Smooth muscle cell of the brain vasculature (primary cell): ENCODE data around the gene RNF212.
"Not testable (repeated sequence)": the region's sequence is repeated elsewhere in the genome, so short reads cannot be mapped to it uniquely, and the experiment has no call there.

Experiments
- DNase-seq: peaks from one replicate; pipeline ENCODE4 v3.0.0-alpha.2; 2012; ENCODE audit warnings: low read depth, low spot score

RNF212 gene

DNA sequence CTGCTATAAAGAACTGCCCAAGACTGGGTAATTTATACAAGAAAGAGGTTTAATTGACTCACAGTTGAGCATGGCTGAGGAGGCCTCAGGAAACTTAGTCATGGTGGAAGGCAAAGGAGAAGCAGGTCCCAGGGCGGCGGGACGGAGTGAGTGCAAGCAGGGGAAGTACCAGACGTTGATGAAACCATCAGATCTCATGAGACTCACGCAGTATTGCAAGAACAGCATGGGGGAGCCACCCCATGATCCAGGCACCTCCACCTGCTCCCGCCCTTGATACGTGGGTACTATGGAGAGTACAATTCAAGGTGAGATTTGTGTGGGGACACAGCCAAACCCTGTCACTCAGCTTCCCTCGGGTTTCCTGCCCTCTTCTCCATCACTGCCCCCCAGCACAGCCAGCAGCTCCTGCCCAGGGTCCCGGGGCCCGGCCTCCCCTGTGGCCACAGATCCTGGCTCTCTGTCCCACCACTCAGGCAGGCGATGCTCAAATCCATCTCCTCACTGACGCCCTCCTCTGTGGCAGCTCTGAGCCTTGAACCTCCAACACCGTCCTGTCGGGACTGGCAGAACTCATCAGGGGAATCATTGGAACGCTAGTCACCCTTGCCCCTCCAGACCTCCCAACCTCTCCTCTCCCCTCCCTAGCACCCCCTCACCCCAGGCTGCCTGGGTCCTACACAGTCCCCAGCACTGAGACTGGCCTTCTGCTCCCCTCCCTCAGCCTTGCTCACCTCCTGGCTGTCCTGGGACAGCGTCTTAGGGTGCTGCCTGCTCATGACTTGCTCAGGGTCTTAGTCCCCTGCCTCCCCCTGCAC lies 64.4 kb downstream of the RNF212 start:
- no peak for DNase-seq

GRCh38 chr4:1047976-1048772 lies 65.2 kb downstream of the RNF212 start:
- DNase-seq = no peak

- DNase-seq = no peak
These were observed 66.0 kb downstream of the RNF212 start for GRCh38 chr4:1047106-1047975.

DNA sequence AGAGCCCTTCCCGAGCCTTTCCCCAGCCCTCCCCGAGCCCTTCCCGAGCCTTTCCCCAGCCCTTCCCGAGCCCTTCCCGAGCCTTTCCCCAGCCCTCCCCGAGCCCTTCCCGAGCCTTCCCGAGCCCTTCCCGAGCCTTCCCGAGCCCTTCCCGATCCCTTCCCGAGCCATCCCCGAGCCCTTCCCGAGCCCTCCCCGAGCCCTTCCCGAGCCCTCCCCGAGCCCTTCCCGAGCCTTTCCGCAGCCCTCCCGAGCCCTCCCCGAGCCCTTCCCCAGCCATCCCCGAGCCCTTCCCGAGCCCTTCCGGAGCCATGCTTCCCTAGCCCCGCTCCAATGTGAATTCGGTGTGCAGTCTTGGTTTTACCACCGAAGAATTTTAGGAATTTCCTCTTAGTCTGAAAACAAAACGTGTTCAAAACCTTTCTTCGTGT lies 66.8 kb downstream of the RNF212 start:
- DNase-seq = not testable (repeated sequence)

DNA sequence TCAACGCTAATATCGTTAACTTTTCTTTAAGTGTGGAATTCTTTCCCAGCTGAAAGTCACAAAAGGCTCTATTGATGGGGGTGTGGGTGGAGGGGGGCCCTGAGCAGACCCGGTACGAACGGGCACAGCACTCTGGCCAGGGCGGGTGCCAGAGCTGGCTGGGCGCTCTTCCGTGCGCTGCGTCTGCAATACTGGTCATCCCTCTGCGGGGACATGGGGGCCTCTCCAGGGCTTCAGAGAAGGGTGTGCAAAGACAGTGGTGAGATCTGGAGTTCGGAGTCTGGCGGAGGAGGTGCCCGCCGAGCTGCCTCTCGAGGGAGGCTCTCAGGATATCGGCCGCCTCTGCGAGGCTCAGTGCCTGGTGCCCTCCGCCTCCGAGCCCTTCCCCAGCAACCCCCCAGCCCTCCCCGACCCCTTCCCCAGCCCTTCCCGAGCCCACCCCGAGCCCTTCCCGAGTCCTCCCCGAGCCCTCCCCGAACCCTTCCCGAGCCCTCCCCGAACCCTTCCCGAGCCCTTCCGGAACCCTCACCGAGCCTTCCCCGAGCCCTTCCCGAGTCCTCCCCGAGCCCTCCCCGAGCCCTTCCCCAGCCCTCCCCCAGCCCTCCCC lies 67.7 kb downstream of the RNF212 start:
- DNase-seq = no peak

GRCh38 chr4:1045193-1045594 lies 68.2 kb downstream of the RNF212 start:
- DNase-seq = no peak

DNA sequence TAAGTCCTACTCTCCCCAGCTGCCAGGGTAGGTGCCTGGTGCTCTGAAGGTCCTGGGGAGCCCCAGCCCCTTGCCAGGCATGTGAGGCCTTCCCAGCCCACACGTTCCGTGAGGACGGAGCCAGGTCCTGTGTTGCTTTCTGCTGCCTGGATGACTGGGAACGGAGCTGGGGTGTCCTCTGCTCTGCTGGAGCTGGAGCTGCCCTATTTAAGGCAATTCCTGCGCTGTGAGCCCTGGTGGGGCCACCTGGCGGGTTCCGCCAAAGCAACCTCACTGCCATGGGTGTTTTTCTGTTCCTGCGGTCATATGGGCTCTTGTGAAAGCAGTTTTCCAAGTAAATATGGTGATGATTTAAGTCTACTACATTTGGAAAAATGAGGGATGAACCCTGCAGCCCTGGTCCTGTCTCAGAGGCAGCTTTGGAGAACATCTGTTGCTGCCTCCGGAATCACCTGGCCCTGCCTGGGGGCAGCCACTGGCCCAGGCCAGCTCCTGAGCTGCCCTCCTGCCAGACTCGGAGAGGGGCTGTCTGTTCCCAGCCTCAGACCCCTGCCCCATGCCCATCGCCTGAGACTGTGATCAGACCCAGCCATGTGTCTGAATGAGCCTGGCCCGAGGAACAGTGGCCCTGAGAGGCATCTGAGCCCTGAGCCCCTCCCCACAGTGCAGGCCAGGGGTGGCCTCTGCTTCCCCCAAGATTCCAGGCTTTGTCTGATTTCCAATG lies 68.7 kb downstream of the RNF212 start:
- DNase-seq = no peak

- DNase-seq = peak; percentile 97
These were observed 69.5 kb downstream of the RNF212 start for GRCh38 chr4:1043651-1044468.

DNA sequence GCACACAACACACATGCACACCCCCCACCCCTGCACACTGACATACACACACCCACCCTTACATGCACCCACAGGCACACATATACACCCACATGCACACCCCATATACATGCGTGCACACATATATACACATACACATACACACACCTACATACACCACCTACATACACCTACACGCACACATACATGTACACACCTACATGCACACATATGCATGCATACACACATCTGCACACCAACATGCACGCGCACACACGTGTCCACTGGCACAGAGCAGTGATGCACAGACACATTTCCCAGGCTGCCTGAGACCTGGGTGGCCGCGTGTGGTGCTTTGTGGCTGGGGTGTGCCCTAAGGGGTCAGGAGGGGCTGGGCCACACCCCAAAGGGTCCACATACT lies 70.2 kb downstream of the RNF212 start:
- no peak for DNase-seq

GRCh38 chr4:1042352-1043055 lies 70.9 kb downstream of the RNF212 start:
- no peak for DNase-seq

DNA sequence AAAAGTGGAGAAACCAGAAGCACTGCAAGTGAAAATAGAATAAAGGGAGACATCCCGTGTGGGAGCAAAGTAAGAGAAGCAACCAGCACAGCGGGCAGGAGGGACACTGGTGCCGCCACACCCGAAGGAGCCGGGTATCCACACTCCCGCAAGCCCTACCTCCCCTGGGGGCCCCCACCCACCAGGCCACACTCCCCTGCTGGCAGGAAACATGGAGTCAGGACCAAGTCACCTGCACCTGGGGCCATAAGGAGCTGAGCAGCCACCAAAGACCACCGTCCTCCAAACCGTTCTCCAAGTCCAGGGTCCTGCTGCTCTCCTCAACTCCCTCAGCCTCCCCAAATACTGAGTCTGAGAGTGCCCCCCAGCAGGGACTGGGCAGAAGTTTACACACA lies 71.4 kb downstream of the RNF212 start:
- no peak for DNase-seq

GRCh38 chr4:1041147-1041935 lies 72.0 kb downstream of the RNF212 start:
- DNase-seq = peak; percentile 63

DNA sequence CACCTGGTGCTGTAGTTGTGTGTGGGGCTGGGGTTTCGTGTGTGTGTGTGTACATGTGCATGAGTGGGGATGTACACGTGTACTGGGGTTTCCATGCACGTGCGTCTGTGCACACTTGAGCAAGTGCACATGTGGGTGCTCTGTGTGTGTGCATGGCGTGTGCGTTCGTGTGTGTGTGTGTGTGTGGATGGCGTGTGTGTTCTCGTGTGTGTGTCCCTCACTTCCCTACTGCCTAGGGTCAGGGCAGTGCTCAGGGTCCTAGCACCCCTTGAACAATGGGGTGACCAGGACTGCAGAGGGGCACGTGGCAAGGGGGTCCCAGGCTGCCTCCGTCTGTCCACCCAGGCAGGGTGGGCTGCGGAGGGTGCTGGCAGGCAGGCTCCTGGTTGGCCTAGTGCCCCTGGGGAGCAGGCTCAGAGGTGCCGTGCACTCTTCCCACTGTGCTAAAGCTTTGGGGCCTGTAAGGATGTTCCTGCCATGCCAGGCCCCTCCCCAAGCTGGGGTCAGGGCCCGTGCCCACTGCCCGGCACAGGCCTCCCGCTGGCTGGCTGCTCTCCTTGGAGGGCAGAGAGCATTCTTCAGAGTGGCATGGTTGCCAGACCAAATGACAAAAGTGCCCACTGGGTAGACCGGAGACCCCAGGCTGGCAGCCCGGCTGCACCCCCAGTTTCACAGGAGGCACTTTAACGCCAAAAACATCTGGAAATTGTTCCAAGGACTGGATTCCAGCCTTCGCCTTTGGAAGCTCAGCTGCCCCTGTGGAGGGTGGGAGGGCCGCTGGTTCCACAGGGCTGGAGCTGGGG lies 72.8 kb downstream of the RNF212 start:
- no peak for DNase-seq

DNA sequence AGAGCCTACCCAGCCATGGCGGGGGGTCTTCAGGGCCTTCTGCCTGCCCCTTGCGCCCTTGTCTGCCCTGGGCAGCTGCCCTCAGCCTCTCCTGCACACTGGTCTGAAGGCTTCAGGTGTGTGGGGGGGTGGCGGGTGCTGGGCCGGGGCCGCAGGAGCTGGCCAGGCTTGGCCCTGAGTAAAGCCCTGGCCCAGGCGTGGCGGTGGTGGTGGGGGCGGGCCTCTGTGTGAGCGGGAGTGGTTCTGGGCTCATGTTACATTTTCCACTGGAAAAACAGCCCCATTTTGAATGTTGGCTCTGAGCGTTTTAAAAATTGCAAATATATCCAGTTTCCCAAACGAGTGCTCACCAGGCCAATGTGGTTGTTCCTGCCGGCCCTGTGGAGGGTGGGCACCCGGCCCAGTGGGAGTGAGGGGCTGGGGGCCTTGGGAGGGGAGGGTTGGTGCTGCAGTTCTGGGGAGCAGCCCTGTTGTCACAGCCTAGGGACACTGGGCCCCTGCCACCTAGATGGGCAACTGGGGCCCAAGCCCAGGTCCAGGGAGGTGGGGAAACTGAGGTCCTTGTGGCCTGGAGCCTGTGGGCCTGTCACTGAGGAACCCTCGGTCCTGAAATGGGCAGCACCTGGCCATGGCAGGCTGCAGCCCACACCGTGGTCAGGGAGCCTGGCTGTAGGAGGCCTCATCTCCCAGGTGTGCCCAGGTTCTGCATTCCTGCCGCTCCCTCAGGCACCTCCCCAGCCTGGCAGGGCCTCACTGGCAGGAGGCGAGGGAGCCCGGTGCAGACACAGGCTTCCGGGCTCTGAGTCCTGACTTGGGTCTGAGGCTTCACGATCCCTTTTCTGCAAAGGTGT lies 73.6 kb downstream of the RNF212 start:
- DNase-seq = no peak

- no peak for DNase-seq
These were observed 74.3 kb downstream of the RNF212 start for GRCh38 chr4:1038948-1039492.
